ENCODE measurements around the gene OR10H3.

- TF ChIP-seq CTCF (conservative IDR thresholded peaks at IDR 0.05; ENCODE audit: low read depth, low read length) (no peak), EZH2phosphoT487 (IDR thresholded peaks at IDR 0.05; ENCODE audit: borderline replicate concordance, low read length) (no peak), EZH2 (IDR thresholded peaks at IDR 0.05; ENCODE audit: low read length, unreplicated experiment) (no peak)
Observed at GRCh38 chr19:15715642-15716041, 22.1 kb upstream of the OR10H3 start.
